Putamen (tissue), 1 donor: ENCODE measurements around the gene SETD2.
"Not testable (repeated sequence)": the region's sequence is repeated elsewhere in the genome, so short reads cannot be mapped to it uniquely, and the experiment has no call there.

Experiments
- DNase-seq: peaks from one replicate; pipeline ENCODE4 v3.0.0-alpha.2; 2016; ENCODE audit warnings: low spot score

The SETD2 gene

DNA sequence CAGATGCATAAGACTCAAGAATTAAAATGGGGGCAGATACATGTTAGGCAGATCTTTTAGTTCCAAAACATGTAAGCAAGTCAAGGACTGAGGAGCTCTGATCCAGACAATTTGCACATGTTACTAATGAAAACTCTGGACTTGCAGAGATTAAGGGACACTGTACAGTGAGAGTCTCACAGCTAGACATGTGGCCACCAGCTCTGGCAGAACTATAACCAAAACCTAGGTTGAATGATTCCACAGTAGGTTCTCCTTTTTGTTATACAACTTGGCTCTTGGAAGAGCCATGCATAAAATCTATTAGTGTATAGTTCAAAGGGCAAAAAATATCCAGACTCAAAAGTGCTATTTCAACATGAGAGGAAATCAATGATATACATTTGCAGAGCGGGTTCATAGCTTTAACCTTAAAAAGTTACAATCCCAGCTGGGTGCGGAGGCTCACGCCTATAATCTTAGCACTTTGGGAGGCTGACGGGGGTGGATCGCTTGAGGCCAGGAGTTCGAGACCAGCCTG, 61.8 kb downstream of the SETD2 start:
- no peak for DNase-seq

DNA sequence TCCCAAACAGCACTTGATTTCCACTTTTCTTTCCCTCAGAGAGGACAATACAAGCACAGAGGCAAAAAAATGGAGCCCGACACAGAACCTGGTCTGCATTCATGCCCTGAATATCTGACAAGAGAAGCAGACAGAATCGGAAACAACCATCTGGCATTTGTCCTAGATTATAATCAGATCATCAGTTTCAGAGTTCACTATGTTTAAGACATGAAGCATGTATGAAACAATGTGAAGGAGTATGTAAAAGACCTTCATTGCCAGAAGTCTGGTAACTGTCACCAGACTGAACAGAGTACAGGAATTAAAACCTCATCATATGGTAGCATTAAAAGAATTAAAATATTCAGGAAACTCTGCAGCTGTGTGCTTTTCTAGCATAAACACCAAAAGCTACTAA, 65.0 kb downstream of the SETD2 start:
- no peak for DNase-seq

- no peak for DNase-seq
These were observed 66.0 kb downstream of the SETD2 start for GRCh38 chr3:47097864-47098263.

GRCh38 chr3:47096959-47097358, 67.0 kb downstream of the SETD2 start:
- DNase-seq = no peak

DNA sequence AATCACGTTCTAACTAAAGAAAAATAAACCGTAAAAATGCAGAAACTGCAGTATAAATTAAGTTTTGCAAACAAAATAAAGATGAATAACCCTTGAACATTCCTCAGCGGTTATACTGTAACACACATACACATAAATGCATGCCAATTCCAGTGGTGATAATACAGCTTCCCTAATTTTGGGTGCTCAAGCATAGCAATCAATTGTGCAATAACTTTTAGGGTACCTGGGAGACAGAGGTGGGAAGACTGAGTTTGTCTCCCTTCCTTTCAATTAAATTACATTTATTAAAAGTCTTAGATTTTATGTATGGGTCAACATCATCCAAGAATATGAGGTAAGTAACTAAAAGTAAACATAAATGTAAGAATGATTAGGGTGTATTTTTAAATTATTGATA, 71.8 kb downstream of the SETD2 start:
- DNase-seq = no peak

GRCh38 chr3:47089630-47090029, 74.3 kb downstream of the SETD2 start:
- no peak for DNase-seq

GRCh38 chr3:47086071-47086470, 77.8 kb downstream of the SETD2 start:
- DNase-seq = no peak

- no peak for DNase-seq
These were observed 80.1 kb downstream of the SETD2 start for GRCh38 chr3:47083786-47084185.

GRCh38 chr3:47082519-47082918, 81.4 kb downstream of the SETD2 start:
- no peak for DNase-seq

DNA sequence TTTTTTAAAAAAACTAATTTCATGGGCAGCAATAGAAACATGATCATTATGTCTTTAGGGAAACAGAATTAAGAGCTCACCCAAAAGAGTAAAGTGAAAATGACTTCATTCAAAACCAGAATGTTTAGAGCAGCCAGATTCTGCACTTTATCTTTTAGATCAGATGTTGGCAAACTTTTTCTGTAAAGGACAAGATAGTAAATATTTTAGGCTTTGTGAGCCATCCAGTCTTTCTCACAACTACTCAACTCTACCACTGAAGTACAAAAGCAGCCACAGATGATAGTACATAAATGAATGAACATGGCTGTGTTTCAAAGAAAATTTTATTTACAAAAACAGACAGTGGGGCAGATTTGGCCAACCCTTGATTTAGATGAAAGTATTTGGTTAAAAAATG, 84.5 kb downstream of the SETD2 start:
- DNase-seq = no peak

DNA sequence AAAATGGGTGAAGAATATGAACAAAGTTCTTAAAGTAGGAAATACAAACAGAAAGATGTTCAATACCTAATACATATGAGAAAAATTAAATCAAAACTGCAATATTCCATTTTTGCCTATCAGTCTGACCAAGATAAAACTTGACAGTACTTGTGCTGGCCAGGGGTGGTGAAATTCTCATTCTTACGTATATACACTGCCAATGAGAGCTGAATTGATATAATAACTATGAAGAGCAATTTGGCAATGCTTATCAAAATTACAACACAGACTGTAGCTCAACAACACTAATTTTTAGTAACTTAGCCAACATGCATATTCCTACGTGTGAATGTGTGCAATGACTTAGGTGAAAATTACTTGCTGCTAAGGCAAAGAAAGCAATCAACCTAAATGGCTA, 90.2 kb downstream of the SETD2 start:
- no peak for DNase-seq

DNA sequence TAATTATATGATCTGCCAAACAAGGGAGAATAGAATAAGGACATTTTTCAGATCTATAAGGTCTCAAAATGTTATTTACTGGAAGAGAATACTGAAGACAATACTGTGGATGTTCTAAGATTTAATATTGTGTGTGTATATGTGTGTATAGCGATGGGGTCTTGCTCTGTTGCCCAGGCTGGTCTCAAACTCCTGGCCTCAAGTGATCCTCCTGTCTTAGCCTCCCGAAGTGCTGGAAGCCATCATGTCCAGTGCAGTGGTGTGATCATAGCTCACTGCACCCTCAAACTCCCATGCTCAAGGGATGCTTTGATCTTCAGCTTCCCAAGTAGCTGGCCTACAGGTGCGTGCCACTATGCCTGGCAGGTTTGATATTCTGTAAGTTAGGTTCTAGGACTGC, 93.1 kb downstream of the SETD2 start:
- DNase-seq = no peak

GRCh38 chr3:47066259-47066658, 97.7 kb downstream of the SETD2 start:
- not testable (repeated sequence) for DNase-seq

GRCh38 chr3:47065681-47066080, 98.2 kb downstream of the SETD2 start:
- DNase-seq = no peak

GRCh38 chr3:47065058-47065457, 98.9 kb downstream of the SETD2 start:
- no peak for DNase-seq

GRCh38 chr3:47057212-47057671, 106.7 kb downstream of the SETD2 start:
- no peak for DNase-seq

DNA sequence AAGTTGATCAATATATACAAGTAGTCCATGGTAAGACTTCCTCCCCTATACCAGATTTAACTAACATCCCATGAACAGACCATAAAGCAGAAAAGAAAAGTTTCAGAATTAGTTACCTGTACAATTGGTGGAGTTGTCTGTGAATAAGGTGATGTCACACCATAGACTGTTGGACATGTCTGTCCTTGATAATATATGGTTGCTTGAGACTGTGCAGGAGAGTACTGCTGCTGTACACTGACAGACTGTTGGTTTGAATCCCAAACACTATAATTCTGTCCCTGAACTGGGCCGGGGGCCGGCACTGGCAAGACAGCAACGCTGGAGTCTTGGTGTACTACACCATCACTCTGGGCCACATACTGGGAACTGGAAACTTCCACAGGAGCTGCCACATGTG, 107.2 kb downstream of the SETD2 start:
- DNase-seq = no peak

GRCh38 chr3:47054412-47054811, 109.5 kb downstream of the SETD2 start:
- no peak for DNase-seq

- DNase-seq = no peak
These were observed 116.2 kb downstream of the SETD2 start for GRCh38 chr3:47047673-47048072.

- no peak for DNase-seq
These were observed 116.8 kb downstream of the SETD2 start for GRCh38 chr3:47047069-47047468.

GRCh38 chr3:47042231-47042791, 121.6 kb downstream of the SETD2 start:
- DNase-seq = no peak

GRCh38 chr3:47041114-47041513, 122.8 kb downstream of the SETD2 start:
- DNase-seq = no peak

DNA sequence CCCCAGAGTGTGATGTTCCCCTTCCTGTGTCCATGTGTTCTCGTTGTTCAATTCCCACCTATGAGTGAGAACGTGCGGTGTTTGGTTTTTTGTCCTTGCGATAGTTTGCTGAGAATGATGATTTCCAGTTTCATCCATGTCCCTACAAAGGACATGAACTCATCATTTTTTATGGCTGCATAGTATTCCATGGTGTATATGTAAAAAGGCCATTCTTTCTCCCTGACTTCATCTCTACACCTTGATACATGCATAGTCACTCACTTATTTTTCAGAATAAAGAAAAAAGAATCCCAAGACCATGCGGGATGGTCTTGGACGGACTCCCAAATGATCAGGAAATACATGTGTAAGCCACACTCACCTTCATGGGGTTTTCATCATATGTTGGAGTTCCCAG, 126.6 kb downstream of the SETD2 start:
- DNase-seq = not testable (repeated sequence)

DNA sequence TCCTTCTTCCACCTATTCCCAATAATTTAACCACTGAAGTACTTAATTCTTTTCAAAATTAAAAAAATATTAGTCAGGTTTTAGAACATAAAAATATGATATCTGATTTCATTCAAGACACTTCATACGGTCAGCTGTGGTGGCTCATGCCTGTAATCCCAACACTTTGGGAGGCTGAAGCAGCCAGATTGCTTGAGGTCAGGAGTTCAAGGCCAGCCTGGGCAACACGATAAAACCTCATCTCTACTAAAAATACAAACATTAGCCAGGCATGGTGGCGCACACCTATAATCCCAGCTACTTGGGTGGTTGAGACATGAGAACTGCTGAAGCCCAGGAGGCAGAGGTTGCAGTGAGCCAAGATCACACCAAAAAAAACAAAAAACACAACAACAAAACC, 127.8 kb downstream of the SETD2 start:
- DNase-seq = no peak
